Type B pancreatic cell (in vitro differentiated cells): ENCODE measurements around the gene MGRN1. TPM values are rescaled to one million over a fixed set of nuclear protein-coding genes. Genes with fewer than 3 reads are reported as not detected.

ENCODE experiments used
- DNase-seq: peaks from one replicate; pipeline ENCODE4 v3.0.0; 2021; ENCODE audit warnings: mixed read lengths; ENCODE audit not compliant: unreplicated experiment; ENCODE audit errors: extremely low spot score
- H3K27ac Mint-ChIP-seq: 2 replicates; pipeline ENCODE4 v1.8.0; 2021; ENCODE audit warnings: mild to moderate bottlenecking, mixed read lengths
- H3K27me3 Mint-ChIP-seq: 2 replicates; pipeline ENCODE4 v1.8.0; 2021; ENCODE audit warnings: mixed read lengths
- H3K36me3 Mint-ChIP-seq: 2 replicates; pipeline ENCODE4 v1.8.0; 2021; ENCODE audit warnings: mixed read lengths
- H3K4me1 Mint-ChIP-seq: one replicate; pipeline ENCODE4 v1.8.0; 2021; ENCODE audit warnings: mixed read lengths; ENCODE audit not compliant: unreplicated experiment
- H3K4me3 Mint-ChIP-seq: 2 replicates; pipeline ENCODE4 v1.8.0; 2021; ENCODE audit warnings: mild to moderate bottlenecking, mixed read lengths
- H3K9me3 Mint-ChIP-seq: 2 replicates; pipeline ENCODE4 v1.8.0; 2021; ENCODE audit warnings: mixed read lengths
- CTCF ChIP-seq: fragments of 200-600 bp; sonication (generic); conservative IDR thresholded peaks from 2 replicates; pipeline ENCODE4 v1.5.0; 2021; ENCODE audit warnings: antibody characterized with exemption, mild to moderate bottlenecking
- total RNA-seq: library from RNA; stranded (reverse); gene quantifications from 2 replicates; pipeline ENCODE4 v1.2.1, GENCODE V29; 2021; ENCODE audit warnings: low replicate concordance

Gene MGRN1
- total RNA-seq, 1 donor from 2014 or later: 88.6 TPM

- Mint-ChIP-seq H3K9me3 (no peaks in the 10 kb centered on the region), H3K4me3 (no peak overlapping the region), H3K27ac (no peak overlapping the region), H3K36me3 (no peaks in the 10 kb centered on the region), H3K27me3 (peaks cover 8% of the 10 kb centered on the region), H3K4me1 (no peaks in the 10 kb centered on the region)
- TF ChIP-seq CTCF: no peak
- DNase-seq: no peak
These were observed 32.7 kb upstream of the MGRN1 start for GRCh38 chr16:4591706-4592470.

GRCh38 chr16:4593086-4593485 is 31.5 kb upstream of the MGRN1 start:
- Mint-ChIP-seq H3K36me3 (no peaks in the 10 kb centered on the region), H3K9me3 (no peaks in the 10 kb centered on the region), H3K4me1 (no peaks in the 10 kb centered on the region), H3K4me3 (no peak overlapping the region), H3K27me3 (peaks cover 8% of the 10 kb centered on the region), H3K27ac (no peak overlapping the region)
- no peak for TF ChIP-seq CTCF
- DNase-seq: no peak

GRCh38 chr16:4594433-4595410 is 29.9 kb upstream of the MGRN1 start:
- Mint-ChIP-seq H3K4me1 (no peaks in the 10 kb centered on the region), H3K27ac (no peak overlapping the region), H3K4me3 (no peak overlapping the region), H3K27me3 (peaks cover 8% of the 10 kb centered on the region), H3K9me3 (no peaks in the 10 kb centered on the region), H3K36me3 (no peaks in the 10 kb centered on the region)
- no peak for TF ChIP-seq CTCF
- DNase-seq: no peak

- Mint-ChIP-seq H3K36me3 (no peaks in the 10 kb centered on the region), H3K4me1 (peaks cover 4% of the 10 kb centered on the region), H3K27ac (no peak overlapping the region), H3K9me3 (no peaks in the 10 kb centered on the region), H3K27me3 (peaks cover 4% of the 10 kb centered on the region), H3K4me3 (no peak overlapping the region)
- no peak for DNase-seq
- TF ChIP-seq CTCF: no peak
These were observed 27.5 kb upstream of the MGRN1 start for GRCh38 chr16:4597174-4597573.

- H3K27ac Mint-ChIP-seq: peak overlapping the region; percentile 46
- no peaks in the 10 kb centered on the region for H3K27me3 Mint-ChIP-seq
- no peak for DNase-seq
- H3K36me3 Mint-ChIP-seq: no peaks in the 10 kb centered on the region
- H3K4me3 Mint-ChIP-seq: no peak overlapping the region
- H3K9me3 Mint-ChIP-seq: no peaks in the 10 kb centered on the region
- H3K4me1 Mint-ChIP-seq: peaks cover 4% of the 10 kb centered on the region
- no peak for TF ChIP-seq CTCF
These were observed 25.6 kb upstream of the MGRN1 start for GRCh38 chr16:4599037-4599436.
